Upper lobe of right lung (tissue), 1 donor: ENCODE results near the gene SYT12. TPM values are rescaled to one million over a fixed set of nuclear protein-coding genes. Genes with fewer than 3 reads are reported as not detected.
"Not testable (repeated sequence)": the region's sequence is repeated elsewhere in the genome, so short reads cannot be mapped to it uniquely, and the experiment has no call there.

Source experiments
- ATAC-seq: fragments of 200-7000 bp; cut with Tn5 transposase; one replicate; pipeline ENCODE4 v1.9.1; 2020; ENCODE audit warnings: mild to moderate bottlenecking, moderate library complexity
- DNase-seq: peaks from one replicate; pipeline ENCODE4 v3.0.0-alpha.2; 2020
- H3K27ac ChIP-seq: fragments of 200-600 bp; one replicate; pipeline ENCODE4 v1.8.0; 2022
- H3K27me3 ChIP-seq: fragments of 200-600 bp; one replicate; pipeline ENCODE4 v1.8.0; 2022; ENCODE audit warnings: mild to moderate bottlenecking
- H3K36me3 ChIP-seq: fragments of 200-600 bp; one replicate; pipeline ENCODE4 v1.8.0; 2022
- H3K4me1 ChIP-seq: fragments of 200-600 bp; one replicate; pipeline ENCODE4 v1.8.0; 2022
- H3K4me3 ChIP-seq: fragments of 200-600 bp; one replicate; pipeline ENCODE4 v1.8.0; 2022; ENCODE audit warnings: mild to moderate bottlenecking
- H3K9me3 ChIP-seq: fragments of 200-600 bp; one replicate; pipeline ENCODE4 v1.8.0; 2022
- intact Hi-C: fragments of 100-400 bp; cut with DNase I; formaldehyde crosslinking; loops from one replicate; pipeline ENCODE4 v1.11.0; 2022
- total RNA-seq: library from RNA; stranded (reverse); fragmentation: NEBNext Ultra II Directional; extraction: Animal tissue kit (Norgen Biotek cat#: 25700); gene quantifications from one replicate; pipeline ENCODE4 v1.2.1, GENCODE V29; 2021
- TF ChIP-seq, protein P1 (sequence below): fragments of 200-600 bp; IDR thresholded peaks from one replicate; pipeline ENCODE4 v1.8.0; 2022; ENCODE audit warnings: antibody characterized with exemption
- donor health status: DM: no; HTN: yes; CAD: no; lungs with severe emphysema.

Gene SYT12
- total RNA-seq, 1 donor from 2014 or later = not detected

DNA sequence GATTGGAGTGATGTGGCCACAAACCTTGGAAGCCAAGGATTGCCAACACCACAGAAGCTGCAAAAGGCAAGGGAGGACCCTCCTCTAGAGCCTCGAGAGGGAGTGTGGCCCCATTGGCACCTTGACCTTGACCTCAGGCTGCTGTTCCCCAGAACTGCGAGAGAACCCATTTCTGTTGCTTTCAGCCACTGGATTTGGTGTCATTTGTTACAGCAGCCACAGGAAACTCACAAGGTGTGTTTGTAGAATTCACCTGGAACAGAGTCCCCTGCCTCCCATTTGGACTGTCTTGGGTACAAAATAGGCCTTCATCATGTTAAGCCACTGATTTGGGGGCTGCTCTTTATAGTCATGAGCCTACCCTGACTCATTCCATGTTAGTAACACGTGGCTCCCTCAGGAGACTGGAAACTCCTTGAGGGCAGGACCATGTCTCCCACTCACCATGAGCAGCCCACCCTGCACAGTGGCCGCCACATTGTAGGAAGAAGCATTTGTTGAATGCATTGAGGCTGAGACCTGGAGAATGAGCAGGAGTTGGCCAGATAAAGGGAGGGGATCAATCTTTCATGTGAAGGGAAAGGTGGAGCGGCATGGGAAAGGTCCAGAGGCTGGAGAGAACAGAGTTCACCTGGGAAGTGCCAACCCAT lies 39.5 kb upstream of the SYT12 start:
- H3K9me3 ChIP-seq = no peaks in the 10 kb centered on the region
- peaks cover 12% of the 10 kb centered on the region for H3K4me1 ChIP-seq
- ATAC-seq = no peak
- no peak for DNase-seq
- intact Hi-C loops = no loop called here
- TF ChIP-seq, protein P1, sequence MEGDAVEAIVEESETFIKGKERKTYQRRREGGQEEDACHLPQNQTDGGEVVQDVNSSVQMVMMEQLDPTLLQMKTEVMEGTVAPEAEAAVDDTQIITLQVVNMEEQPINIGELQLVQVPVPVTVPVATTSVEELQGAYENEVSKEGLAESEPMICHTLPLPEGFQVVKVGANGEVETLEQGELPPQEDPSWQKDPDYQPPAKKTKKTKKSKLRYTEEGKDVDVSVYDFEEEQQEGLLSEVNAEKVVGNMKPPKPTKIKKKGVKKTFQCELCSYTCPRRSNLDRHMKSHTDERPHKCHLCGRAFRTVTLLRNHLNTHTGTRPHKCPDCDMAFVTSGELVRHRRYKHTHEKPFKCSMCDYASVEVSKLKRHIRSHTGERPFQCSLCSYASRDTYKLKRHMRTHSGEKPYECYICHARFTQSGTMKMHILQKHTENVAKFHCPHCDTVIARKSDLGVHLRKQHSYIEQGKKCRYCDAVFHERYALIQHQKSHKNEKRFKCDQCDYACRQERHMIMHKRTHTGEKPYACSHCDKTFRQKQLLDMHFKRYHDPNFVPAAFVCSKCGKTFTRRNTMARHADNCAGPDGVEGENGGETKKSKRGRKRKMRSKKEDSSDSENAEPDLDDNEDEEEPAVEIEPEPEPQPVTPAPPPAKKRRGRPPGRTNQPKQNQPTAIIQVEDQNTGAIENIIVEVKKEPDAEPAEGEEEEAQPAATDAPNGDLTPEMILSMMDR = no peak
- H3K27ac ChIP-seq = no peak overlapping the region
- no peak overlapping the region for H3K4me3 ChIP-seq
- no peaks in the 10 kb centered on the region for H3K36me3 ChIP-seq
- no peaks in the 10 kb centered on the region for H3K27me3 ChIP-seq

DNA sequence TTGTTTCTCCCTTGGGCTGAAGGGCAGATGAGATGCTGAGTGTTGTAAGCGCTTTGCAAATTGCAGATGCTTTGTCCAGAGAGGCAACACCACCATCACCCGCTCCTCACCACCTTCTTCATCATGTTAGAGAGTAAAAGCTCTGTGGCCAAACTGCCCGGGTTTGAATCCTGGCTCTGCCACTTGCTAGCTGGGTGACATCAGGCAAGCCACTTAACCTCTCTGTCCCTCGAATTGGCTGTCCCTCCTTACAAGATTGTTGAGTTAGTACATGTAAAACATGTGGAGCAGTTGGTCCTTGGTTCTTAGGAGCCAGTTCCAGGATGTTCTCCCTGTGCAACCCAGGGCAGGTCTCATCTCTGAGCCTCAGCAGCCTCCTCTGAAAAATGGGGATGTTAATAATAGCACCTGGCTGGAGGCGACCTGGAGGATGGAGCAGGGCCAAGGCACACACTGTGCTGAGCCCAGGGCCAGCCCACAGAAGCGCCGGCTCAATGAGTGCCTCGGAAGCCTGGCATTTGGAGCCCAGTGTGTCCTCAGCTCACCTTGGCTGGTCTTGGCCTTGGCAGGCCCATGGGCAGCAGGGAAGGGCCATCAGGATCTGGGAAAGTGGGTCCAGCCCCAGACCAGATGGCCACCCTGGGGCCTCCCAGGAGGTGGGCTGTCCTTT lies 37.3 kb upstream of the SYT12 start:
- H3K36me3 ChIP-seq = no peaks in the 10 kb centered on the region
- peaks cover 12% of the 10 kb centered on the region for H3K4me1 ChIP-seq
- H3K4me3 ChIP-seq = no peak overlapping the region
- H3K27me3 ChIP-seq = no peaks in the 10 kb centered on the region
- TF ChIP-seq, protein P1 = no peak
- DNase-seq (no peak), ATAC-seq (peak; percentile 37)
- intact Hi-C loops = no loop called here
- no peaks in the 10 kb centered on the region for H3K9me3 ChIP-seq
- no peak overlapping the region for H3K27ac ChIP-seq

GRCh38 chr11:66986178-66986545 lies 36.8 kb upstream of the SYT12 start:
- no peak for DNase-seq
- no peak for ATAC-seq

GRCh38 chr11:66987158-66987620 lies 35.7 kb upstream of the SYT12 start:
- no peak overlapping the region for H3K27ac ChIP-seq
- H3K4me3 ChIP-seq = no peak overlapping the region
- DNase-seq = no peak
- ATAC-seq = peak; percentile 8
- intact Hi-C loops = no loop called here
- H3K36me3 ChIP-seq = no peaks in the 10 kb centered on the region
- no peaks in the 10 kb centered on the region for H3K9me3 ChIP-seq
- no peaks in the 10 kb centered on the region for H3K27me3 ChIP-seq
- peaks cover 3% of the 10 kb centered on the region for H3K4me1 ChIP-seq
- TF ChIP-seq, protein P1 = no peak

More at GRCh38 chr11:66986178-66986545, 36.8 kb upstream of the SYT12 start:
- Histone ChIP-seq H3K27me3 (no peaks in the 10 kb centered on the region), H3K36me3 (no peaks in the 10 kb centered on the region), H3K4me1 (peaks cover 12% of the 10 kb centered on the region), H3K9me3 (no peaks in the 10 kb centered on the region), H3K4me3 (no peak overlapping the region), H3K27ac (no peak overlapping the region)
- TF ChIP-seq, protein P1 = no peak
- intact Hi-C loops = no loop called here

DNA sequence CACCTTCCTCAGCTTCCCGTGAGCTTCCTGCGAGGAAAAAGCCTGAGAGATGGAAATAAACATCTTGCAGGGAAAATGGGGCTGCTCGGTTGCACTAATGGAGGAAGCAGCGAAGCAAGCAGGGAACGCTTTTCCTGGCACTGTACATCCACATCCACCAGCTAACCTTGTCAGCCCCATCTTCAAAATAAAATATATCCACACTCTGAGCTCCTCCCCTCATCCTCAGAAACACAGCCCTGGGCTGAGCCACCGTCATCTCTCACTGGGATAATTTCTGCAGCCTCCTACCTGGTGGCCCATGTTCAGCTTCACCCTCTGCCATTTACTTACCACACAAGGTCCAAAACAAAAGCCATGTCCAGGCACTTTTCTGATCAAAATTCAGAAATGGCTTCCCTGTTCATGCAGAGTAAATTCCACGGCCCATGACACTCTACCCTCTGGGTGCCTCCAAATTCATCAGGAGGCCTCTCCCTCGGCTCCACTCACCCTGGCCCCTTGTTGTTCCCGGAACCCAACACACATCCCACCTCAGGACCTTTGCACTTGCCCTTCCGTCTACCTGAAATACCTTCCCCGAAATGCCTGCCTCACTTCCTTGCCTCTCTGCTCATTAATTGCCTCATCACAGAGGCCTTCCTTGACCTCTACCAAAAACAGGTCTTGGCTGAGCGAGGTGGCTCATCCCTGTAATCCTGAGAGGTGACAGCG lies 34.9 kb upstream of the SYT12 start:
- Histone ChIP-seq H3K4me3 (no peak overlapping the region), H3K36me3 (no peaks in the 10 kb centered on the region), H3K4me1 (no peaks in the 10 kb centered on the region), H3K27ac (no peak overlapping the region), H3K9me3 (no peaks in the 10 kb centered on the region), H3K27me3 (no peaks in the 10 kb centered on the region)
- intact Hi-C loops = no loop called here
- no peak for ATAC-seq
- no peak for DNase-seq
- TF ChIP-seq, protein P1 = no peak

- H3K4me3 ChIP-seq, H3K27ac ChIP-seq, ATAC-seq, H3K4me1 ChIP-seq, H3K36me3 ChIP-seq, H3K27me3 ChIP-seq, DNase-seq, H3K9me3 ChIP-seq, intact Hi-C loops: not testable (repeated sequence)
These were observed 34.2 kb upstream of the SYT12 start for GRCh38 chr11:66988741-66989140.

- H3K9me3 ChIP-seq, DNase-seq, H3K4me3 ChIP-seq, H3K27ac ChIP-seq, H3K36me3 ChIP-seq, H3K27me3 ChIP-seq, ATAC-seq, intact Hi-C loops, H3K4me1 ChIP-seq: not testable (repeated sequence)
These were observed 33.6 kb upstream of the SYT12 start for GRCh38 chr11:66989360-66989759.
